Activated CD8-positive, alpha-beta memory T cell treated with anti-CD3 and anti-CD28 coated beads for 36 hours (primary cell): Measurements from ENCODE around the gene ADAMTS17. TPM values are rescaled to one million over a fixed set of nuclear protein-coding genes. Genes with fewer than 3 reads are reported as not detected.

Experiments used
- CTCF ChIA-PET: fragments of 350-600 bp; sonication (Branson Sonifier 250); formaldehyde crosslinking; loops from one replicate; lab custom pipeline; 2021; ENCODE audit warnings: antibody characterized with exemption; lab: Charles Lee
- POLR2A ChIA-PET: fragments of 350-600 bp; sonication (Branson Sonifier 250); formaldehyde crosslinking; loops from one replicate; lab custom pipeline; 2021; ENCODE audit warnings: antibody characterized with exemption; lab: Charles Lee
- total RNA-seq, 2 experiments: library from RNA; stranded (reverse); gene quantifications; one replicate each; pipeline ENCODE4 v1.2.3, GENCODE V29; 2021

Gene ADAMTS17, protein sequence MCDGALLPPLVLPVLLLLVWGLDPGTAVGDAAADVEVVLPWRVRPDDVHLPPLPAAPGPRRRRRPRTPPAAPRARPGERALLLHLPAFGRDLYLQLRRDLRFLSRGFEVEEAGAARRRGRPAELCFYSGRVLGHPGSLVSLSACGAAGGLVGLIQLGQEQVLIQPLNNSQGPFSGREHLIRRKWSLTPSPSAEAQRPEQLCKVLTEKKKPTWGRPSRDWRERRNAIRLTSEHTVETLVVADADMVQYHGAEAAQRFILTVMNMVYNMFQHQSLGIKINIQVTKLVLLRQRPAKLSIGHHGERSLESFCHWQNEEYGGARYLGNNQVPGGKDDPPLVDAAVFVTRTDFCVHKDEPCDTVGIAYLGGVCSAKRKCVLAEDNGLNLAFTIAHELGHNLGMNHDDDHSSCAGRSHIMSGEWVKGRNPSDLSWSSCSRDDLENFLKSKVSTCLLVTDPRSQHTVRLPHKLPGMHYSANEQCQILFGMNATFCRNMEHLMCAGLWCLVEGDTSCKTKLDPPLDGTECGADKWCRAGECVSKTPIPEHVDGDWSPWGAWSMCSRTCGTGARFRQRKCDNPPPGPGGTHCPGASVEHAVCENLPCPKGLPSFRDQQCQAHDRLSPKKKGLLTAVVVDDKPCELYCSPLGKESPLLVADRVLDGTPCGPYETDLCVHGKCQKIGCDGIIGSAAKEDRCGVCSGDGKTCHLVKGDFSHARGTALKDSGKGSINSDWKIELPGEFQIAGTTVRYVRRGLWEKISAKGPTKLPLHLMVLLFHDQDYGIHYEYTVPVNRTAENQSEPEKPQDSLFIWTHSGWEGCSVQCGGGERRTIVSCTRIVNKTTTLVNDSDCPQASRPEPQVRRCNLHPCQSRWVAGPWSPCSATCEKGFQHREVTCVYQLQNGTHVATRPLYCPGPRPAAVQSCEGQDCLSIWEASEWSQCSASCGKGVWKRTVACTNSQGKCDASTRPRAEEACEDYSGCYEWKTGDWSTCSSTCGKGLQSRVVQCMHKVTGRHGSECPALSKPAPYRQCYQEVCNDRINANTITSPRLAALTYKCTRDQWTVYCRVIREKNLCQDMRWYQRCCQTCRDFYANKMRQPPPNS
- 1 to 10 TPM; 1.4 to 1.6 TPM for total RNA-seq

DNA sequence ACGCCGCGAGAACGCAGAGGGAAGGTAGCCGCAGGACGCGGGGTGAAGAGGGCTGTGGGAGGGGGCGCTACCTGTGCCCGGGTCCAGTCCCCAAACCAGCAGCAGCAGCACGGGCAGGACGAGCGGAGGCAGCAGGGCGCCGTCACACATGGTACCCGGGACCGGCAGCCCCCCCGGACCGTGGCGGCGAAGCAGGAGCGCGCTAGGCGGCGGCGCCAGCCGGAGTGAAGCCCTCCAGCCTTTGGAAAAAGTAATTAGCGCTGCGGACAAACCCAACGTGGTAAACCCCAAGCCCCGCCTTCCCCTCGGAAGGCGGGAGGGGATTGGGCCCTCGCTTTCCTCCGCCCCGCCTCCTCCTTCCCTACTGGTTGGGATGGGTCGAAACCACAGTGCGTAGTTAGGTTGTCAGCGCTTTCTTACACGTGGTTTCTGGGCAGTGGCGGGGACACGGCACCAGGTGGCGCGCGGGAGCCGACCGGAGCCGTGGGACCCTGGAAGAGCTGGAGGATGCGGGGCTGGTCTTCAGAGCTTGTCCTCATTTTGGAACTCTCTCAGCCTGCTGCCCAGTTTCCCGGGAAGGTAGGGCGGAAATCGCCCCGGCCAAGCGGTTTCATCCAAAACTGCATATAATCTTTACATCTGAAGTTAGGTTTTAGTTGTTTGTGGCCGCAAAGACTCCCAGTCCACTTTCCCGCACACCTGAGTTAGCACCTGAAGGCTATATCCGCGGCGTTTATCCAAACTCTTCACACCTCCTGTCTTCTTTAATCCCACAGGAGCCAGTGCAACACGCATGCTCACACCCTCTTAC, at the start of gene ADAMTS17:
Gene ADAMTS17 (minus strand): TSS at position 226 of the 811 bp plus-strand sequence. CDS start 76 bp downstream, at position 150.
- ChIA-PET CTCF (interaction anchor here (1.3 to 4.3 kb wide), 2 partner anchors 8 kb away, joined by 5 to 43 read pairs; no protein-coding TSS in a partner anchor), POLR2A (interaction anchor here (0.6 kb wide), 1 partner anchor 241 kb away, joined by 4 read pairs; no protein-coding TSS in a partner anchor)

DNA sequence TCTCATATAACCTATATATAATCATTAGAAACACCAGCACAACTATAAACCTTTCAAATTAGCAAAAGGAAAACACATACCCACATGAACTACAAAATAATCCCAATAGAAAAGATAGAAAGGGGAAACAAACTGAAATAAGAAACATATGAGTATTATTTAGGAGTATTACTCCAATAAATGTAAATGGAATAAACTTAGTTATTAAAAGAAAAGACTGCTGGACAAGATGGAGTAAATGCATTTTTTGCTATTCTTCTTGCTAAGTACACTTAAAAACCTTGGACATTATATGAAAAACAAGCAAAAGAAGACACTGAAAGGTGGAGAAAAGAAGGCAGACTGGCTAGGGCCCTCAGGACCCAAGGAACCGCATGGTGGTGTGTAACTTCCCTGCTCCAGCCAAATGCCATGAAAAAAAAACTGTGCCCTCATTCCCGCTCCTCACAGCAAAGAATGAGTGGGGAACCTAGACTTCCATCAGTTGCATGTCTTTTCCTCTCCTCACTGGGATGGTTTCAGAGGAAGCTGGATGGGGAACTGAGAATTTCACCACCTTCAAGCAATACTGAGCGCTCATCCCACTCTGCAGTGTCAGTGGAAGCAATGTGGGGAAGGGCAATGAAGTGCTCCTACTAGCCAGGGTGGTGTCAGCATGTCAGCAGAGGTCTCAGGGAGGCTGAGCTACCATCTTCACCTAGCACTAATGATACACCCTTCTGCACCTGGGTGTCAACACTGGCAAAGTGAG, 43.7 kb upstream of the ADAMTS17 start:
- ChIA-PET POLR2A (no interaction called here), CTCF (no interaction called here)

DNA sequence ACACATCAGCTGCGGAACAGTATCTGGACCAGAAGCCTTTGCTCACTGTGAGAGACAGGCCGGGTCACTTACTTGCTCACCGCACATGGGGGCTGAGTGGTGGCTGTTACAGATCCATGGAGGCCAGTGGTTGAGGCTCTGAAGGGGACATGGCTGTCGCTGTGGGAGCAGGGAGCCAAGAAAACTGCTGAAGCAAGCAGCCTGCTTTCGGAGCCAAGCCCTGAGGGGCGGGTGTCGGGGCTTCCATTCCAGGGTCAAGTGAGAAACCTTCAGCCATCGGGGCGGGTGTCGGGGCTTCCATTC, 42.3 kb upstream of the ADAMTS17 start:
- ChIA-PET CTCF (interaction anchor here (2.0 kb wide), 1 partner anchor 34 kb away, joined by 12 read pairs; no protein-coding TSS in a partner anchor), POLR2A (no interaction called here)

DNA sequence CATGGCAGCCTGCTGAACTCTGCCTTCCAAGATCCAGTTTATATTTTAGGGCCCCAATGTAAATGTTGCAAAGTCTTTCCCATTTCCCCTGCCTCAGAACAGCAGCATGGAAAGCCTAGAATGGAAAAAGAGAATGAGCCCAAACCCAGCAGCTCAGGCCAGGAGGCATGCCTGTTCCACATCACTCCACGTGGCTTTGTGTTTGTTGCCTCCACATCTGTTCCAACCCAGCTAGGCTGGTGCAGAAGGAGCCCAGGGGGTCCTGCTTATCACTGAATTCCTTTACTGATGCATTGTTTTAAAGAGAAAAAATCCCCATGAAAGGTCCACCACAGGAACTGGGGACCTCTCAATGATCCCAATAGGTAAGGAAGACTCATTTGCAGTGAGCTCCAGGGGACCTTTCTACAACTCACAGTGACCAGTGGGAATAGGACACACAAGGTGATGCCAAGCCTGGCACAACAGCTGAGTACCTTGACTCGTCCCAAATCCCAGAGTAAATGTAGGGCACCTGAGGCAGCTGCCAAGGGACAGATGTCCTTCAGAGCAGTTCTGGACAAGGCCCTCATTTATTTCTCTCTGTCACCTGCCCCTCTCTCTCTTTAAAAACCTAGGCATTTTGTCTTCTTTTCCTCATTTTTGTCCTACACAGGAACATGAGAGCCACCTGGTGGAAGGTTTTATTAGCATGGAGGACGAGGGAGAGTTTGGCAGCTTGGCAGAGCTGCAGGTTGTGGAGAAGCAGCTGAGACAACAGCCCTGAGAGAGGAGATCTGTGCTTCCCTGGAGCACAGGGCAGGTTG, 41.7 kb upstream of the ADAMTS17 start:
- ChIA-PET CTCF (interaction anchor here (2.0 kb wide), 1 partner anchor 34 kb away, joined by 12 read pairs; no protein-coding TSS in a partner anchor), POLR2A (no interaction called here)

DNA sequence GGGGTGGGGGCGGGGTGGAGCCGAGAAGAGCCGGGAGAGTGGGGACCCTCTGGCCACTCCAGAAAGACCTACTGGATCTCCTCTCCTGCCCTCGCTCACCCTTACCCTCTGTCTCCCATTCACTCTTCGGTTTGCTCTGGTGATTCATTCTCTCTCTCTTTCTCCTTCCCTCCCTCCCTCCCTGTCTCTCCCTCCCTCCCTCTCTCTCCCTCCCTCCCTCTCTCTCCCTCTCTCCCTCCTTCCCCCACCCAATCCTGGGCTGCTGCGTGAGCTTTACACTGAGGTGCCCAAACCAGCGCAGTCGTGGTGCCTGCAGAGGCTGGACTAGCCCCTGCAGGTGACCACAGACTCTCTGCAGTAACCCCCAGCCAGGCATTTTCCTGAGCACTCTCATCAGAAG, 32.2 kb upstream of the ADAMTS17 start:
- POLR2A ChIA-PET, result no interaction called here

DNA sequence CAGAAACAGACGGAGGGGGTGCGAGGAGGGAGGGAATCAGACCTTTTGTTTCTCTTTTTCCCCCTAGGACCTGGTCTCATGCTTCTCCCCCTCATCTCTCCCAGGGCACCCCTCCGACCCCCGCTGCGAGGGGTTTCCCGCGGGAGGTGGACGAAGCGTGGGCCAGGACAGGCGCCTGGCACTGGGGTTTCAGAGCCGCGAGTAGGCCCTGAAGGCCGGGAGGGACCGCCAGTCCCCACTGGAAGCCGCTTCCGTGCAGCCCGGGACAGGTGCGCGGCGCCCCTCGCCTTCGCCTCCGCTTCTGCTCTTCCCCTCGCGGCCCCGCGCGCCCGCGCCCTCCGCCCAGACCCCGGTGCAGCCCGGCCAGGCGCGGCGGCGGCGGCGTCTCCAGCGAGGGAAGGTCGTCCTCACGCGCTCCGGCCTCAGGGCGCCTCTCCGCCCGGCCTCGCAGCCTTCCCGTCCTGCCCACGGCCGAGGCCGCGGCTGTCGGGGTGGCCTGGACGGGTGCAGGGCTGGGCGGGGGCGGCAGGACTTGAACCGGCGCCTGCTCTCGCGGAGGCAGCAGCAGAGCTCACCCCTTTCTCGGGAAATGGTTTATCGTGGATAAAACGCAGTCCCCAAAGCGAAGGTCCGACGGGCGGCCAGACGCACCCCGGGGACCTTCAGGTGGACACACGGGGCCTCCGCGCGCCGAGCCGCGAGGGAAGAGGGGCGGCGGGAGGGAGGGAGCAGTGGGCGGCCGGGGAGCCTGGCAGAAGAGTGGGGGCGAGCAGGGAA, 31.5 kb upstream of the ADAMTS17 start:
- ChIA-PET CTCF (no interaction called here), POLR2A (no interaction called here)

More for the DNA sequence above, 32.2 kb upstream of the ADAMTS17 start:
- CTCF ChIA-PET, result no interaction called here

DNA sequence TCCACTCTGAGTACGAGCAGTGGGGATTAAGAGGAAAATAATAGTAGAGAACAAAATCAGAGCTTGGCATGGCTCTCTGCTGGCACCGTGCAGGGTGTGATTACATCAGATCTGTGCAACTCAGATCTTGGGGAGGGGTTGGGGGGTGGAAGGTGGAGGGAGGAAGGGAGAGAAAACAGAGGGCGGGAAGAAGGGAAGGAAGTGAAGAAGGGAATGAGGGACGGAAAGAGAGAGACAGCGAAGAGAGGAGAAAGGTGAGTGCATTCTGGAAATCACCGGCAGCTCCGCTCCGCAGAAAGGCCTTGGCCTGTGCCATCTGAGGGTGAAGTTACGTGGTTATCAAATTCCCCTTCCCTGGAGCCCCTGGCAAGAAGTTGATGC, 31.0 kb upstream of the ADAMTS17 start:
- CTCF ChIA-PET, result no interaction called here

DNA sequence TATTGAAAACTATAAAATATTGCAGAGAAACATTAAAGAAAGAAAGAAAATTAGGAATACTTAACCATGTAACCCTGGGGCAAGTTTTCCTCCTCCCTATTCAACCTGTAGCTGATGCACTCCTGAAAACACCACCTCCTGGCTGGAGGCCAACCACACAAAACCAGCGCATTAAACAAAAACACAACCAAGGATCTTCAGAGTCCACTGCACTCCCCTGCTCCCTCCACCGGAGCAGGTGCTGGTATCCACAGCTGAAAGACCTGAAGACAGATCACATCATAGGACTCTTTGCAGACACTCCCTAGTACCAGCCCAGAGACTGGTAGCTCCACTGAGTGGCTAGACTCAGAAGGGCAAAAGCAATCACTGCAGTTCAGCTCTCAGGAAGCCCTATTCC, 13.6 kb upstream of the ADAMTS17 start:
- POLR2A ChIA-PET, result no interaction called here
- CTCF ChIA-PET, result no interaction called here

More for the DNA sequence above, 31.0 kb upstream of the ADAMTS17 start:
- POLR2A ChIA-PET, result no interaction called here

DNA sequence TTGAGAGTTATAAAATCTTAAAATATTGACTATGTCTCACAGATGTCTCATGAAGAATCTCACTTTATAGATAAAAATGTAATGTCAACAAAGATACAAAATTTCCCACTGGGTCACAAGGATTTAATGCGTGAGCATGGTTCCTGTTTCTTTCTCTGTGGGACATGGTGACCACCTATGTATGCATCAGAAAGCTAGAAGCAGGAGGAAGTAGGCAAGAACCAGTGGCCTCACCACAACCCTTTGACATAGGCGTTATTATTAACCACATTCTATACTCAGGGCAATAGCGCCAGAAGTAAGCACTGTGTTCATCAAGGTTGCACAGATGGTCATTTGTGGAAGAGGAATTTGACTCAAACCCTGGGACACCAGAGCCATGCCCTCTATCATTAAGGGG, 11.7 kb upstream of the ADAMTS17 start:
- ChIA-PET CTCF (no interaction called here), POLR2A (no interaction called here)

DNA sequence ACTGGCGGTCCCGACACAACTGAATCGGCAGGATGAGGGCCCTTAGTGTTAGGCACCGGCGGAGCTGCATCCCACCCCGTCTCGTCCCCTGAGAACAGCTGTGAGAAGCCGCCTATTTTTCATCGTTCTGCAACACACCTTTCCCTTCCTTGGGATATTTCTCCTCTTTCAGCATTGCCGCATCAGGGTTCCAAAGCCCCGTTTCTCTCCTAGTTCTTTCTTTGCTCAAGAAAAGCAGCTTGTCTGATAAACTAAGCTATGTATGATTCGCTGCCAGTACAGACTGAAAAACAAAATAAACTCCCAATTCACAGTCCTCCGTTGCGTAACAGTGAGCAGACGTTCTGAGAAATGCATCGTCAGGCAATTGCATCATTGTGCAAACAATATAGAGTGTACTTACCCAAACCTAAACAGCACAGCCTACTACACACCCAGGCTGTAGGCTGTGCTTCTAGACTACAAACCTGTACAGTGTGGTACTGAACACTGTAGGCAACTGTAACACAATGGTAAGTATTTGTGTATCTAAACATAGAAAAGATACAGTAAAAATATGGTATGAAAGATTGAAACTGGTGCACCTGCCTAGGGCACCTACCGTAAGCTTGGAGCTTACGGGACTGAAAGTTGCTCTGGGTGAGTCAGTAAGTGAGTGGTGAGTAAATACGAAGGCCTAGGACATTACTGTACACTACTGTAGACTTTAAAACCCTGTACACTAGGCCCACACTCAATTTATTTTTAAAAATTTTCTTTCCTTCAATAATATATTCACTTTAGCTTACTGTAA, 8.9 kb upstream of the ADAMTS17 start:
- POLR2A ChIA-PET, result no interaction called here
- CTCF ChIA-PET, result interaction anchor here (0.6 to 5.1 kb wide), 18 partner anchors 8 to 1049 kb away, joined by 3 to 43 read pairs (median 6); partner anchors contain the start of genes ASB7 and LINS1

DNA sequence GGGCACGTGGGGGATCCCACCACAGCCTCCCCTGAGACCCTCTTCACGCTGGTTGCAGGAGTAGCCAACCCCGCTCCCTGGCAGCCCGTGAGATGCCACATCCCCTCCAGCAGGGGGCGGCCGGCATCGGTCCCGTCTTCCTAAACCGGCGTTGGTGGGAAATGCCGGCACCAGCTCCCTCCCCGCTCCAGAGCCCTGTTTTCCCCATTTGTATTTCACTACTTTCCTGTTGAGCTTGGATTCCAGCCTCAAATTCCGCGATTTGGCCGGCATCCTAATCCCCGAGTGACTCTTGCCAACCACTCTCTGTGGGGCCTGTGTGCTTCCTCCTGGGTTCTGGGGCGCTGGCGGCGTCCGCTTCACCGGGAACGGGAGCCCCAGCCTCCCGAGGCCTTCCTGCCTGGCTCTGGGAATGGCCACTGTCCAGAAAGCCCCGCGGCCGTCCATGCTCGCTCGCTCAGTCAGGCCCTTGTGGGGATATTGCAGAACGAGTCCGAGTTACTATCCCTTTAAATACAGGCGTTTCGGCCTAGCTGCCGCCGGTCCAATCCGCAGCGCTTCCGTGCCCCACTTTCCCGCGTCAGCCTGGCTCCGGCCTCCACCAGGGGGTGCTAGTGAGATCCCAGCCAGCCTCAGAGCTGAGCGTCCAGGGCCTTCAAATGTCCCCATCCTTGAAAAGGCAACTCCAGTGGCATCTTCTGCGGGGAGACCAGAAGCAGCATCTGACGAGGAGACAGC, 8.1 kb upstream of the ADAMTS17 start:
- POLR2A ChIA-PET, result no interaction called here
- CTCF ChIA-PET, result interaction anchor here (0.6 to 5.1 kb wide), 22 partner anchors 7 to 1048 kb away, joined by 3 to 43 read pairs (median 5); partner anchors contain the start of genes ASB7 and LINS1

DNA sequence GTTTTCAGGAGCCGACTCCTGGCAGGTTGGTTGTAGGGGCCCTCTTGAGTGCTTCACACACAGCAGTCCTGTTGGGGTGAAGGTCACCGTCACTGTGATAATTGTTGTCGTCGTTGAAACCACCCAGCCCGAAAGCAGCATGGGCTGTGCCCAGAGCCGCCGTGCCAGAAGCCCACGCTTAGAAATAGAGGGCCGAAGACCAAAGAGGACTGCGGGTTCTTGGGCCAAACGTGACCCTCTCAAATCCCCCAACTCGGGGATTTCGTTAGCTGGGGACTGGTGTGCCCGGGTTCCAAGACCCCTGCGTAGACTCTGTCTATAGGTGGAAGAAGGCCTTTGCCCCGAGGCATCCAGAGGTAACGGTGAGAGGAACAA, 7.5 kb upstream of the ADAMTS17 start:
- ChIA-PET CTCF (interaction anchor here (0.8 to 5.1 kb wide), 17 partner anchors 9 to 659 kb away, joined by 3 to 43 read pairs (median 6); no protein-coding TSS in a partner anchor), POLR2A (no interaction called here)

DNA sequence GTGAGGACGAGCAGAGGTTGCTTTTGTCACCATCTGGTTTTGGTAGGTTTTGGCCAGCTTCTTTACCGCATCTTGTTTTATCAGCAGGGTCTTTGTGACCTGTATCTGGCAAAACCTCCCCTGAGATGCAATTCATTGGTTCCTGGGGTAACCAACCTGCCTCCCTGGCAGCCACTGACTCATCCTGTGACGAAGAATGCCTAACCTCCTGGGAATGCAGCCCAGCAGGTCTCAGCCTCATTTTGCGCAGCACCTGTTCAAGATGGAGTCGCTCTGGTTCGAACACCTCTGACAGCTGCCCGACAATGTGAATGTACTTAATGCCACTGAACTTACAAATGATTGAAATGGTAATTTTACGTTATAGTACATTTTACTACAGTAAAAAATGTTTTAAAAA, 6.8 kb upstream of the ADAMTS17 start:
- CTCF ChIA-PET, result interaction anchor here (1.2 to 5.1 kb wide), 5 partner anchors 9 to 252 kb away, joined by 3 to 43 read pairs (median 6); no protein-coding TSS in a partner anchor
- POLR2A ChIA-PET, result no interaction called here

DNA sequence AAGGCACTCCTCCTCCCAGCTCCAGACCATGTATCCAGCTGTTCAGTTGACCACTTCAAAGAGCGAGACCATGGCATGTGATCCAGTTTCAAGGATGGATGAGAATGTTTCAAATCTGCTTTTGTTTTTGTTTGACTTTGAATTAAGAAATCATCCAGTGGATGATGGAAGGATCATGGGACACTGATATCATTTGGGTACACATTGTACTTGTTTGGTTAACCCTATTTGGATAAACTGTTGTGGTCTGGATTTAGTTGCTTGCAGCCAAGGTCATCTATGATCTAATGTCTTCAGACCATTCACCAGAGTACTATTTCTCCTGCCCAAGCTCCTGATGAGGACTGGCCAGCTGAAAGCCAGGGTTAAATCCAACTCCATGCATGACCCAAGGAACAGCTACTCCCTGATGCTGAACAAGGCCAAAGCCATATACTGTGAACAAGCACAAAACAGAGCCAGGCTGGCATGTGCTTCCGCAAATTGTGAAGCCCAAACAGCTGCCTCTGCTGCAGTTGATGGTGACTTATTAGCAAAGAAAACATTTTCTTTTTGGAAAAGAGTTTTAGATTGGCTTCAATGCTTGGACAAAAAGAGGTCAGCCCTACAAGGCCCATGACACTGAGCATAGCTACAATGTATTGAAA, 5.2 kb upstream of the ADAMTS17 start:
- ChIA-PET POLR2A (no interaction called here), CTCF (no interaction called here)
